HCT116 (cell line): ENCODE results near the gene ZNF107. TPM values are rescaled to one million over a fixed set of nuclear protein-coding genes. Genes with fewer than 3 reads are reported as not detected.

ENCODE experiments used
- ATAC-seq: fragments of 200-7000 bp; cut with Tn5 transposase; 2 replicates; pipeline ENCODE4 v1.9.1; 2020; ENCODE audit warnings: mild to moderate bottlenecking, moderate library complexity
- BruUV-seq: library from RNA; stranded (reverse); fragments of 400-500 nt; replicated peaks from 2 replicates; lab custom pipeline; 2021; lab: Mats Ljungman, UMichigan
- CTCF ChIA-PET: fragments of 300-600 bp; sonication (Branson Sonifier 250); formaldehyde crosslinking; loops from one replicate; lab custom pipeline; 2021; ENCODE audit warnings: antibody characterized with exemption; lab: Charles Lee
- POLR2A ChIA-PET: fragments of 300-600, 350-600 bp; sonication (Branson Sonifier 250); formaldehyde crosslinking; loops from one replicate; lab custom pipeline; 2021; ENCODE audit warnings: antibody characterized with exemption; lab: Charles Lee
- RAD21 ChIA-PET, 2 experiments: fragments of 300-600 bp; sonication (Branson Sonifier 250); formaldehyde crosslinking; loops; one replicate each; lab custom pipeline; 2023; ENCODE audit warnings: low total read pairs in 2 of 2; ENCODE audit not compliant: uncharacterized antibody in 2 of 2, unreplicated experiment in 2 of 2, low non-redundant PET in 1 of 2; lab: Charles Lee
- DNase-seq: peaks from one replicate; pipeline ENCODE4 v3.0.0-alpha.2; 2010; ENCODE audit warnings: low read depth, low spot score
- H2AFZ ChIP-seq: fragments of 200-600 bp; shearing (Covaris generic), sonication (generic); 2 replicates; pipeline ENCODE4 v1.6.1; 2017; ENCODE audit warnings: low read depth, mixed run types, mixed read lengths, antibody characterized with exemption, low read length; ENCODE audit not compliant: poor library complexity, severe bottlenecking
- H3K27ac ChIP-seq: 2 replicates; pipeline ENCODE4 v1.5.1; 2012; ENCODE audit warnings: low read depth, low read length
- H3K27me3 ChIP-seq: fragments of 200-600 bp; sonication (generic); 2 replicates; pipeline ENCODE4 v1.6.1; 2016; ENCODE audit warnings: mixed run types, low read length, mixed read lengths; ENCODE audit not compliant: insufficient read depth
- H3K36me3 ChIP-seq, 2 experiments: fragments of 200-500 bp in 1 of 2; fragments of 200-600 bp in 1 of 2; sonication (Bioruptor generic) in 1 of 2; sonication (generic) in 1 of 2; 2 replicates each; pipeline versions ENCODE4 v1.5.1 to v1.6.1; 2014 to 2016; ENCODE audit warnings: low read length in 2 of 2, inconsistent platforms in 1 of 2, mixed read lengths in 1 of 2, mixed run types in 1 of 2; ENCODE audit not compliant: insufficient read depth in 2 of 2, control insufficient read depth in 1 of 2
- H3K4me1 ChIP-seq, 2 experiments: fragments of 200-600 bp in 1 of 2; sonication (generic) in 1 of 2; 2 replicates each; pipeline versions ENCODE4 v1.5.1 to v1.6.1; 2012 to 2017; ENCODE audit warnings: low read length in 2 of 2, inconsistent platforms in 1 of 2, mild to moderate bottlenecking in 1 of 2, mixed read lengths in 1 of 2, mixed run types in 1 of 2, moderate library complexity in 1 of 2; ENCODE audit not compliant: insufficient read depth in 2 of 2, control insufficient read depth in 1 of 2
- H3K4me2 ChIP-seq: fragments of 200-600 bp; sonication (generic); 2 replicates; pipeline ENCODE4 v1.6.1; 2017; ENCODE audit warnings: mixed run types, low read length, mixed read lengths
- H3K4me3 ChIP-seq, 2 experiments: fragments of 200-600 bp in 1 of 2; sonication (generic) in 1 of 2; replicated peaks in 1 of 2; 2 replicates each; pipeline ENCODE4 v1.5.1; 2011 to 2016; ENCODE audit warnings: low read length in 2 of 2, control low read depth in 1 of 2, low read depth in 1 of 2, mild to moderate bottlenecking in 1 of 2, mixed read lengths in 1 of 2, mixed run types in 1 of 2
- H3K79me2 ChIP-seq: fragments of 200-600 bp; sonication (generic); 2 replicates; pipeline ENCODE4 v1.6.1; 2017; ENCODE audit warnings: mild to moderate bottlenecking, mixed run types, low read length, moderate library complexity, mixed read lengths; ENCODE audit not compliant: insufficient read depth
- H3K9ac ChIP-seq: fragments of 200-600 bp; sonication (generic); 2 replicates; pipeline ENCODE4 v1.6.1; 2016; ENCODE audit warnings: low read length, mixed read lengths
- H3K9me2 ChIP-seq: fragments of 200-600 bp; sonication (generic), shearing (Covaris generic); 2 replicates; pipeline ENCODE4 v1.6.1; 2017; ENCODE audit warnings: mixed run types, mild to moderate bottlenecking, moderate library complexity; ENCODE audit not compliant: insufficient read depth
- H3K9me3 ChIP-seq, 2 experiments: fragments of 200-500 bp in 1 of 2; fragments of 200-600 bp in 1 of 2; sonication (Bioruptor generic) in 1 of 2; sonication (generic) in 1 of 2; 2 replicates each; pipeline ENCODE4 v1.6.1; 2014 to 2017; ENCODE audit warnings: low read length in 2 of 2, mixed read lengths in 2 of 2, inconsistent platforms in 1 of 2, low read depth in 1 of 2, mild to moderate bottlenecking in 1 of 2, mixed run types in 1 of 2, moderate library complexity in 1 of 2; ENCODE audit not compliant: control insufficient read depth in 1 of 2, insufficient read depth in 1 of 2
- H4K20me1 ChIP-seq: fragments of 200-600 bp; sonication (generic), shearing (Covaris generic); 2 replicates; pipeline ENCODE4 v1.6.1; 2017; ENCODE audit warnings: mixed run types, mild to moderate bottlenecking, moderate library complexity; ENCODE audit not compliant: insufficient read depth
- ELF1 ChIP-seq: IDR thresholded peaks from 2 replicates; pipeline ENCODE4 v1.6.1; 2012; ENCODE audit warnings: low read depth, borderline replicate concordance
- EZH2 ChIP-seq: fragments of 200-600 bp; sonication (generic); IDR thresholded peaks from 2 replicates; pipeline ENCODE4 v1.6.1; 2017; ENCODE audit warnings: antibody characterized with exemption, mixed run types
- FOSL1 ChIP-seq: IDR thresholded peaks from 2 replicates; pipeline ENCODE4 v1.6.1; 2012; ENCODE audit warnings: low read depth
- RAD21 ChIP-seq: IDR thresholded peaks from 2 replicates; pipeline ENCODE4 v1.6.1; 2012; ENCODE audit warnings: low read depth, mild to moderate bottlenecking
- SIN3A ChIP-seq: IDR thresholded peaks from 2 replicates; pipeline ENCODE4 v1.6.1; 2012; ENCODE audit warnings: low read depth
- ZFX ChIP-seq: fragments of 450-650 bp; IDR thresholded peaks from 2 replicates; pipeline ENCODE4 v1.6.1; 2017
- intact Hi-C: fragments of 100-400 bp; cut with micrococcal nuclease; formaldehyde crosslinking; loops from 2 replicates; pipeline ENCODE4 v1.10.0; 2022
- total RNA-seq: library from RNA; stranded (reverse); gene quantifications from one replicate; pipeline ENCODE4 v1.2.1, GENCODE V29; 2021; ENCODE audit not compliant: unreplicated experiment
- TF ChIP-seq, protein P1 (sequence below): IDR thresholded peaks from 2 replicates; pipeline ENCODE4 v1.6.1; 2012
- TF ChIP-seq, protein P2 (sequence below), 3 experiments: fragments of 200-600 bp in 1 of 3; sonication (generic) in 1 of 3; IDR thresholded peaks in 2 of 3; conservative IDR thresholded peaks in 1 of 3; 2 replicates each; pipeline ENCODE4 v1.5.1; 2012 to 2017; ENCODE audit warnings: low read depth in 2 of 3, low read length in 2 of 3, antibody characterized with exemption in 1 of 3, borderline replicate concordance in 1 of 3, control low read depth in 1 of 3, mild to moderate bottlenecking in 1 of 3, mixed read lengths in 1 of 3, mixed run types in 1 of 3, moderate library complexity in 1 of 3; ENCODE audit not compliant: insufficient read depth in 1 of 3

ZNF107 gene
- total RNA-seq, 1 experiment from 2014 or later: 6.2 TPM

DNA sequence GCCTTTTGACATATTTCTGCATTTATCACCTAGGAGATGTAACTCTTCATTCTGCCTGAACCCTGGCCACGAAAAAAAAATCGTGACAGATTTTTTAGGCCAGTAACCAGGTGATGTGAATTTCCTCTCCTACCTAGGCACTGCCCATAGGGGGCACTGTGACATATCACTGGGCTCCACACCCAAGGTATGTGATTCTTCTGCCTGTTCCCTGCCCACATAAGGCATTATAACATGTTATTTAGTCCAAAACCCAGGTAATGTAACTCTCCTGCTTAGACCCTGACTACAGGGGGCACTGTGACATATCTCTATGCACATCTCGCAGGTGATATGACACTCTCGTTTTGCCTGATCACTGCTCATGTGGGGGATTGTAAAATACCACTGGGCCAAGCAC, 29.5 kb upstream of the ZNF107 start:
- Histone ChIP-seq H3K79me2 (no peaks in the 10 kb centered on the region), H3K9me2 (no peaks in the 10 kb centered on the region), H3K36me3 (no peaks in the 10 kb centered on the region), H4K20me1 (no peaks in the 10 kb centered on the region)
- BruUV-seq: no TSS peak
- TF ChIP-seq EZH2 (no peak), ZFX (no peak), ELF1 (no peak), RAD21 (peak; percentile 25; the same call in 1 of the 2 replicates), SIN3A (no peak), FOSL1 (no peak)
- TF ChIP-seq, protein P1, sequence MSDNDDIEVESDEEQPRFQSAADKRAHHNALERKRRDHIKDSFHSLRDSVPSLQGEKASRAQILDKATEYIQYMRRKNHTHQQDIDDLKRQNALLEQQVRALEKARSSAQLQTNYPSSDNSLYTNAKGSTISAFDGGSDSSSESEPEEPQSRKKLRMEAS: no peak
- TF ChIP-seq, protein P2, sequence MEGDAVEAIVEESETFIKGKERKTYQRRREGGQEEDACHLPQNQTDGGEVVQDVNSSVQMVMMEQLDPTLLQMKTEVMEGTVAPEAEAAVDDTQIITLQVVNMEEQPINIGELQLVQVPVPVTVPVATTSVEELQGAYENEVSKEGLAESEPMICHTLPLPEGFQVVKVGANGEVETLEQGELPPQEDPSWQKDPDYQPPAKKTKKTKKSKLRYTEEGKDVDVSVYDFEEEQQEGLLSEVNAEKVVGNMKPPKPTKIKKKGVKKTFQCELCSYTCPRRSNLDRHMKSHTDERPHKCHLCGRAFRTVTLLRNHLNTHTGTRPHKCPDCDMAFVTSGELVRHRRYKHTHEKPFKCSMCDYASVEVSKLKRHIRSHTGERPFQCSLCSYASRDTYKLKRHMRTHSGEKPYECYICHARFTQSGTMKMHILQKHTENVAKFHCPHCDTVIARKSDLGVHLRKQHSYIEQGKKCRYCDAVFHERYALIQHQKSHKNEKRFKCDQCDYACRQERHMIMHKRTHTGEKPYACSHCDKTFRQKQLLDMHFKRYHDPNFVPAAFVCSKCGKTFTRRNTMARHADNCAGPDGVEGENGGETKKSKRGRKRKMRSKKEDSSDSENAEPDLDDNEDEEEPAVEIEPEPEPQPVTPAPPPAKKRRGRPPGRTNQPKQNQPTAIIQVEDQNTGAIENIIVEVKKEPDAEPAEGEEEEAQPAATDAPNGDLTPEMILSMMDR (IDR thresholded peaks at IDR 0.05 in 2 of 3, conservative IDR thresholded peaks at IDR 0.05 in 1 of 3; ENCODE audit: borderline replicate concordance in 1 of 3, insufficient read depth in 1 of 3, low read depth in 2 of 3, low read length in 2 of 3): peak in 2 of 3 experiments; percentile 41 to 51; a peak in 4 of 6 replicates
- TF ChIP-seq, all 23 proteins: peak for 2
- ATAC-seq: no peak
- ChIA-PET CTCF (no interaction called here), POLR2A (no interaction called here), RAD21 (no interaction called here)
- Histone ChIP-seq H3K9ac (no peak overlapping the region), H2AFZ (no peak overlapping the region), H3K4me2 (no peak overlapping the region), H3K4me3 (no peak overlapping the region), H3K9me3 (no peaks in the 10 kb centered on the region), H3K27me3 (no peaks in the 10 kb centered on the region), H3K27ac (no peak overlapping the region), H3K4me1 (no peaks in the 10 kb centered on the region)
- intact Hi-C loops: no loop called here
- no peak for DNase-seq
